ENCODE data around the gene MYLK.

- TF ChIP-seq, protein P1, sequence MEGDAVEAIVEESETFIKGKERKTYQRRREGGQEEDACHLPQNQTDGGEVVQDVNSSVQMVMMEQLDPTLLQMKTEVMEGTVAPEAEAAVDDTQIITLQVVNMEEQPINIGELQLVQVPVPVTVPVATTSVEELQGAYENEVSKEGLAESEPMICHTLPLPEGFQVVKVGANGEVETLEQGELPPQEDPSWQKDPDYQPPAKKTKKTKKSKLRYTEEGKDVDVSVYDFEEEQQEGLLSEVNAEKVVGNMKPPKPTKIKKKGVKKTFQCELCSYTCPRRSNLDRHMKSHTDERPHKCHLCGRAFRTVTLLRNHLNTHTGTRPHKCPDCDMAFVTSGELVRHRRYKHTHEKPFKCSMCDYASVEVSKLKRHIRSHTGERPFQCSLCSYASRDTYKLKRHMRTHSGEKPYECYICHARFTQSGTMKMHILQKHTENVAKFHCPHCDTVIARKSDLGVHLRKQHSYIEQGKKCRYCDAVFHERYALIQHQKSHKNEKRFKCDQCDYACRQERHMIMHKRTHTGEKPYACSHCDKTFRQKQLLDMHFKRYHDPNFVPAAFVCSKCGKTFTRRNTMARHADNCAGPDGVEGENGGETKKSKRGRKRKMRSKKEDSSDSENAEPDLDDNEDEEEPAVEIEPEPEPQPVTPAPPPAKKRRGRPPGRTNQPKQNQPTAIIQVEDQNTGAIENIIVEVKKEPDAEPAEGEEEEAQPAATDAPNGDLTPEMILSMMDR (IDR thresholded peaks at IDR 0.05; ENCODE audit: poor library complexity): no peak
- no peak for TF ChIP-seq EZH2 (IDR thresholded peaks at IDR 0.05; ENCODE audit: borderline replicate concordance)
Observed at GRCh38 chr3:123802007-123802625, 82.0 kb downstream of the MYLK start.
